Panc1 (cell line): ENCODE results near the gene GAL3ST3. TPM values are rescaled to one million over a fixed set of nuclear protein-coding genes. Genes with fewer than 3 reads are reported as not detected.

ENCODE experiments used
- ATAC-seq: fragments of 200-7000 bp; cut with Tn5 transposase; 2 replicates; pipeline ENCODE4 v1.9.1; 2020; ENCODE audit warnings: mild to moderate bottlenecking, moderate library complexity
- BruUV-seq: library from RNA; stranded (reverse); fragments of 400-500 nt; replicated peaks from 2 replicates; lab custom pipeline; 2021; lab: Mats Ljungman, UMichigan
- CTCF ChIA-PET: fragments of 300-600 bp; sonication (Branson Sonifier 250); formaldehyde crosslinking; loops from one replicate; lab custom pipeline; 2022; ENCODE audit warnings: antibody characterized with exemption; lab: Charles Lee
- POLR2A ChIA-PET: fragments of 300-600 bp; sonication (Branson Sonifier 250); formaldehyde crosslinking; loops from one replicate; lab custom pipeline; 2022; ENCODE audit warnings: antibody characterized with exemption; lab: Charles Lee
- DNase-seq: peaks from one replicate; pipeline ENCODE4 v3.0.0-alpha.2; 2010; ENCODE audit warnings: low read depth, low spot score
- H3K27ac ChIP-seq: 2 replicates; pipeline ENCODE4 v1.5.1; 2011; ENCODE audit warnings: mild to moderate bottlenecking, low read length, inconsistent platforms
- H3K27me3 ChIP-seq: fragments of 200-500 bp; sonication (Bioruptor generic); 2 replicates; pipeline ENCODE4 v1.6.0; 2014; ENCODE audit warnings: low read length, inconsistent platforms; ENCODE audit not compliant: control insufficient read depth, insufficient read depth
- H3K36me3 ChIP-seq: fragments of 200-500 bp; sonication (Bioruptor generic); 2 replicates; pipeline ENCODE4 v1.5.1; 2014; ENCODE audit warnings: inconsistent platforms, mild to moderate bottlenecking, low read length, moderate library complexity; ENCODE audit not compliant: control insufficient read depth, insufficient read depth
- H3K4me1 ChIP-seq: 2 replicates; pipeline ENCODE4 v1.5.1; 2011; ENCODE audit warnings: inconsistent platforms, mild to moderate bottlenecking, low read length, moderate library complexity; ENCODE audit not compliant: control insufficient read depth, insufficient read depth
- H3K4me3 ChIP-seq, 2 experiments: 2 replicates each; pipeline ENCODE4 v1.5.1; 2011 to 2012; ENCODE audit warnings: low read depth in 2 of 2, low read length in 2 of 2, mild to moderate bottlenecking in 2 of 2, inconsistent platforms in 1 of 2, moderate library complexity in 1 of 2
- H3K9me3 ChIP-seq: fragments of 200-500 bp; sonication (Bioruptor generic); 2 replicates; pipeline ENCODE4 v1.5.1; 2014; ENCODE audit warnings: low read depth, mild to moderate bottlenecking, inconsistent platforms, low read length, moderate library complexity; ENCODE audit not compliant: control insufficient read depth, insufficient read depth
- CTCF ChIP-seq: fragments of 450-650 bp; IDR thresholded peaks from 2 replicates; pipeline ENCODE4 v1.5.1; 2017; ENCODE audit warnings: mild to moderate bottlenecking
- POLR2AphosphoS5 ChIP-seq: IDR thresholded peaks from 2 replicates; pipeline ENCODE4 v1.6.1; 2012; ENCODE audit warnings: mild to moderate bottlenecking, low read depth, low read length, moderate library complexity
- SIN3A ChIP-seq: IDR thresholded peaks from 2 replicates; pipeline ENCODE4 v1.6.1; 2012; ENCODE audit warnings: low read depth, mild to moderate bottlenecking, low read length, moderate library complexity, borderline replicate concordance; ENCODE audit not compliant: insufficient read depth
- TCF7L2 ChIP-seq: IDR thresholded peaks from 2 replicates; pipeline ENCODE4 v1.6.1; 2011; ENCODE audit warnings: mild to moderate bottlenecking, low read depth, low read length, inconsistent platforms
- in situ Hi-C: cut with HindIII; loops from 2 replicates; pipeline ENCODE4 v1.10.0; 2016; ENCODE audit warnings: low sequenced_read_pairs, low pct_unique_long_range_greater_than_20kb
- intact Hi-C: fragments of 100-400 bp; cut with micrococcal nuclease; formaldehyde crosslinking; loops from one replicate; pipeline ENCODE4 v1.10.0; 2022; ENCODE audit not compliant: unreplicated experiment
- total RNA-seq: library from RNA; stranded (reverse); gene quantifications from one replicate; pipeline ENCODE4 v1.2.1, GENCODE V29; 2021; ENCODE audit not compliant: unreplicated experiment
- TF ChIP-seq, protein P1 (sequence below), 2 experiments: IDR thresholded peaks; 2 replicates each; pipeline ENCODE4 v1.6.1; 2011 to 2012; ENCODE audit warnings: low read depth in 2 of 2, control low read depth in 1 of 2, low read length in 1 of 2, mild to moderate bottlenecking in 1 of 2, moderate library complexity in 1 of 2; ENCODE audit not compliant: insufficient read depth in 1 of 2

Gene GAL3ST3
- total RNA-seq, 1 experiment from 2014 or later = not detected

DNA sequence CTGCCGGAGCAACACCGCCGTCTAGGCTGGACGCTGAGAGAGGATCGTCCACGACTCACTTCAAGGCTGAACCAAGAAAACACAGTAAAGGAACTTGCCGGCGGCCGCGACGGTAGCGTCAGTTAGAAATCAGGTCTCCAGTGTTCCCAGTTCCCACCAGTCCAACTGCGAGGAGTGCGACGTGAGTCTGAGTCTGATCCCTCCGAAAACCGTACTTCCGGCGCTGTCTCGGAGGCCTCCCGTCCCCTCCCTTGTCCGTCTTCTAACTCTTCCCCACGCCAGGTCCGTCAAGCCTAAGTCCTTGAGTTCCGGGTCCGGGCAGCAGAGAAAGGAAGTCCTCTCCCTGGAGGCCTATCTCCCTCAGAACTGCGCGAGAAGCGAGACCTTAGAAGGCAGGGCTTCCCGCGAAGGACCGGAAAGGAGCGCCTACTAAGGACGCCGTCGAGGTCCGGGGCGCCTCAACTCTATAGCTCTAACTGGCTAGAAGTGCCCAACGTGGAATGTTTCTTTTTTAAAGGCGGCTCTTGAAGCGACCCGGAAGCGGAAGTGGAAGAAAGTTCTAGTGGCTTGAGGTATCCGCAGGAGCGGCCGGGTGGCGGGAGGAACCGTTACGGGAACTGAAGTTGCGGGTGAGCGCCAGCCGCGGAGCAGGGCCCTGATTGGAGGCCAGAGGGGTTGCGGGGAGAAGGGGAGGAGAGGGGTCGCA, 46.9 kb downstream of the GAL3ST3 start, which contains the start of the genes BANF1 and EIF1AD:
TSS of gene BANF1 (plus strand) at position 562 of the 706 bp plus-strand sequence. CDS start 748 bp downstream, outside the sequence.
TSS of gene EIF1AD (minus strand) at position 216 of the 706 bp plus-strand sequence. CDS start 1,768 bp downstream, outside the sequence.
- H3K4me3 ChIP-seq = peak within 1 kb of the TSS; percentile 63 to 100
- peaks cover 43% of the 10 kb centered on the region for H3K4me1 ChIP-seq
- H3K9me3 ChIP-seq = no peaks in the 10 kb centered on the region
- no peaks in the 10 kb centered on the region for H3K27me3 ChIP-seq
- H3K36me3 ChIP-seq = peaks cover 35% of the 10 kb centered on the region
- no TSS peak for BruUV-seq
- peak within 1 kb of the TSS; percentile 100 for H3K27ac ChIP-seq
- in situ Hi-C loops = no loop called here
- peak; percentile 96 for DNase-seq
- peak; percentile 96 for TF ChIP-seq SIN3A
- no peak for TF ChIP-seq CTCF
- peak; percentile 92 for TF ChIP-seq POLR2AphosphoS5
- TF ChIP-seq TCF7L2 = peak; percentile 78
- TF ChIP-seq, protein P1, sequence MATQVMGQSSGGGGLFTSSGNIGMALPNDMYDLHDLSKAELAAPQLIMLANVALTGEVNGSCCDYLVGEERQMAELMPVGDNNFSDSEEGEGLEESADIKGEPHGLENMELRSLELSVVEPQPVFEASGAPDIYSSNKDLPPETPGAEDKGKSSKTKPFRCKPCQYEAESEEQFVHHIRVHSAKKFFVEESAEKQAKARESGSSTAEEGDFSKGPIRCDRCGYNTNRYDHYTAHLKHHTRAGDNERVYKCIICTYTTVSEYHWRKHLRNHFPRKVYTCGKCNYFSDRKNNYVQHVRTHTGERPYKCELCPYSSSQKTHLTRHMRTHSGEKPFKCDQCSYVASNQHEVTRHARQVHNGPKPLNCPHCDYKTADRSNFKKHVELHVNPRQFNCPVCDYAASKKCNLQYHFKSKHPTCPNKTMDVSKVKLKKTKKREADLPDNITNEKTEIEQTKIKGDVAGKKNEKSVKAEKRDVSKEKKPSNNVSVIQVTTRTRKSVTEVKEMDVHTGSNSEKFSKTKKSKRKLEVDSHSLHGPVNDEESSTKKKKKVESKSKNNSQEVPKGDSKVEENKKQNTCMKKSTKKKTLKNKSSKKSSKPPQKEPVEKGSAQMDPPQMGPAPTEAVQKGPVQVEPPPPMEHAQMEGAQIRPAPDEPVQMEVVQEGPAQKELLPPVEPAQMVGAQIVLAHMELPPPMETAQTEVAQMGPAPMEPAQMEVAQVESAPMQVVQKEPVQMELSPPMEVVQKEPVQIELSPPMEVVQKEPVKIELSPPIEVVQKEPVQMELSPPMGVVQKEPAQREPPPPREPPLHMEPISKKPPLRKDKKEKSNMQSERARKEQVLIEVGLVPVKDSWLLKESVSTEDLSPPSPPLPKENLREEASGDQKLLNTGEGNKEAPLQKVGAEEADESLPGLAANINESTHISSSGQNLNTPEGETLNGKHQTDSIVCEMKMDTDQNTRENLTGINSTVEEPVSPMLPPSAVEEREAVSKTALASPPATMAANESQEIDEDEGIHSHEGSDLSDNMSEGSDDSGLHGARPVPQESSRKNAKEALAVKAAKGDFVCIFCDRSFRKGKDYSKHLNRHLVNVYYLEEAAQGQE (IDR thresholded peaks at IDR 0.05; ENCODE audit: insufficient read depth in 1 of 2, low read depth in 2 of 2, low read length in 1 of 2) = peak in 1 of 2 experiments; percentile 43; a peak in 2 of 4 replicates
- intact Hi-C loops = no loop called here
- CTCF ChIA-PET = interaction anchor here (0.6 kb wide), 1 partner anchor 9 kb away, joined by 6 read pairs; no protein-coding TSS in a partner anchor
- peak; percentile 90 for ATAC-seq
- POLR2A ChIA-PET = interaction anchor here (0.5 to 0.9 kb wide), 7 partner anchors 40 to 1031 kb away, joined by 3 to 14 read pairs (median 7); partner anchors contain the start of genes SF3B2, YIF1A and ZDHHC24

DNA sequence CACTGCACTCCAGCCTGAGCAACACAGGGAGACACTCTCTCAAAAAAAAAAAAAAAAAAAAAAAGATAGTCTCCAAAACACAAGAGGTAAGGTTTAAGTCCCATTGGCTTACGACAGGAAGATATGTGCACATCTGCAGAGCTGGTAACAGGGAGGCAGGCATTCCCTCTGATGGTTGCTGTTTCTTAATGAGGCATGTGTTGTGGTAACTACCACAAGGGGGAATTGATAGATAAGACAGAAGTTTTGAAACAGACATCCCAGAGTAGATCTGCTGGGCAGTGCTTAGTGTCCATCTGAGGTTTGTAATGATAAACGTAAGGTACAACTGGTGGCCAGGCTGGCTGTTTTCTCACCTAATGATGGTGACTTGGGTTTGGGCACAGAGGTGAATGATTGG, 51.7 kb downstream of the GAL3ST3 start:
- BruUV-seq = no TSS peak
- Histone ChIP-seq H3K9me3 (no peaks in the 10 kb centered on the region), H3K27ac (no peak overlapping the region), H3K27me3 (no peaks in the 10 kb centered on the region), H3K4me3 (no peak overlapping the region), H3K36me3 (peaks cover 29% of the 10 kb centered on the region), H3K4me1 (peaks cover 14% of the 10 kb centered on the region)
- ATAC-seq (no peak), DNase-seq (no peak)
- TF ChIP-seq CTCF = no peak
- TF ChIP-seq SIN3A = no peak
- no peak for TF ChIP-seq POLR2AphosphoS5
- TF ChIP-seq TCF7L2 = no peak
- TF ChIP-seq, protein P1 (IDR thresholded peaks at IDR 0.05; ENCODE audit: insufficient read depth in 1 of 2, low read depth in 2 of 2, low read length in 1 of 2) = no peak
- intact Hi-C loops = no loop called here
- in situ Hi-C loops = no loop called here
- POLR2A ChIA-PET = interaction anchor here (0.7 kb wide), 1 partner anchor 88 kb away, joined by 10 read pairs; no protein-coding TSS in a partner anchor
- CTCF ChIA-PET = no interaction called here
